NCI-H2196 (cell line): ENCODE measurements around the gene RGL1.

Experiments
- DNase-seq: peaks from one replicate; lab custom pipeline; 2025; ENCODE audit not compliant: unreplicated experiment; lab: John Stamatoyannopoulos, UW

Gene RGL1

DNA sequence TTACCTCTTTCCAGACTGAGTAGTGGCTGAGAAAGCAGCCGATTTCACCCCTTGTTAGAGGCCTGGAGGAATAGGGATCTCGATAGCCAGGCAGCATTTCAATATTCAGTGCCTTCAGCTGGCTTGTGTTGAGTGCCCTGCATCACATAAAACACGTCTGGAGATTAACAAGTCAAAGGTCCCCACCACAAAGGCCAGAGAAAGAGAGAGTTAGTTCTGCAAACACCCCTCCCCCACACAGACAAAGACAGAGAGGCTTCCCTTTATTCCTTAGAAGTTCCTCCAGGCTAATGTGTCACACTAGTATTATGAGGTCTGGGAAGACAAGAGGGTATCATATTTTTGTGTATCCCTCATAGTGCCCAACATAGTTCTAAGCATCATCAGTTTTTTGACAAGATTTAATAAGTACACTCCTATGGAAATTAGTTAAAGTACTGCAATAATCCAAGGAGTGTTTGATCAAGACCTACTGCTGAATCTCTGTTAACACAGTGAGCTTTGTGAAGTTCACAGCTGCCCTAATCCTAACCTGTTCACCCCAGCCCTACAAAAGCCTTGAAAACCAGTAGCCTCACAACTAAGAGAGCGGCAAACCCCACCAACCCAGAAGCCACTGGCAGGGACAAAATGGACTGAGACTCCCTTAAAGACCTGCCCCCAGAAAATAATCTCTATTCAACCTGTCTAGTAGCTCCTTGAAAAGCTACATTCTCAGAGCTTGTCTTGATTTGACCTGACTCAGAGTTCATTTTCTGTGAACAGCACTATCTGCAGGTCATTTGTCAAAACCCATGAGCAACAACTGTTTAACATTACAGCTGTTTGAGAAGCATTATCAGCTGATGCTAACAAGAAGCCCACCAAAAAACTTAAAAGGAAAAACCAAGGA, 140.8 kb downstream of the RGL1 start:
- DNase-seq, result no peak

DNA sequence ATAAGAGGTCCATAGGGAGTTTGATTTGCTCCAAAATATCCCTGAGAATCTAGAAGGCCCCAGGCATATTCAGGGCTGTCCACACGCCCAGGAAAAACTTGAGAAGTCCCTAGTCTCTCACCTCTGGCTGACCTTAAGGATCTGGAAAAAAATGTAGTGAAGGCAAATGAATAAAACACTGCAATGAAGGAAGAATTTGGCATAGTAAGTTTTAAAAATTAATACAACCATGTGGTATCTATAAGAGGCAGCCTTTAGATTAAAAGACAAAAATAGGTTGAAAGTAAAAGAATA, 141.3 kb downstream of the RGL1 start:
- no peak for DNase-seq

- DNase-seq, result no peak
Observed at GRCh38 chr1:183947988-183948387, 143.1 kb downstream of the RGL1 start.

DNA sequence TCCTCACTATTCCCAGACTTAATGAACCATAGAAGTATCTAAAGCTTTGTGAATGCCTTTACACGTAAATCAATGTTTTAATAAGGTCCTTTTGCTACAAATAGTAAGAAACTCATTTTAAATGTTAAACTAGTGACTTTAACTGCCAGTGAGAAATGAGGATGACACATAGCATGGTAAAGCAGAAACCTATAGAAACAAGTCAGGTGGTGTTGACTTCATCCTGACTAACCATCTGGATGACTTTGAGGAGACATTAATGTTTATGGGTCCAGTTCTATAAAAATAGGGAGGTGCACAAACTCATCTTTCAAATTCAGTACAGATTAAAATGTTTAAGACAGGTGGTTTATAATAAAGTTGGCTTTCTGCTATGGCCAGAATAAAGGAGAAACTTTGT, 147.2 kb downstream of the RGL1 start:
- DNase-seq, result no peak

DNA sequence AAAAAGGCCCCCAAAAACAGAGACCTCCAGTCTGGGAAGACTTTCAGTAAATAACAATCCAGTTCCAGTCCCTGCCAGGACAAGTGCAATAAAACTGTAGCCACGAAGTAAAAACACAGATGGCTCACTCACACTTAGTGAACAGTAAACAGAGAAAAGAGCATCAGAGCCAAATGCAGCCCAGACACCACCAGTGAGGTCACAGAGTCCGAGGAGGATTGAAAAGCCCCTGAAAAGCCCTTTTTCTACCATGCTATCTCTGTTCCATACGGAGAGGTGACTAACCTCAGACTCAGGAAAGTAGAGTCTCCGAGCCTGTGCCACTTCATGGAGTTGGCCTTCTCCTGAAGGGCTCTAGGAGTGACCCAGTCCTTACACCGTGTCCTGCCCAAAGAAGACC, 148.1 kb downstream of the RGL1 start:
- DNase-seq, result no peak

GRCh38 chr1:183954496-183954895, 149.6 kb downstream of the RGL1 start:
- DNase-seq, result no peak

GRCh38 chr1:183956559-183957188, 151.8 kb downstream of the RGL1 start:
- no peak for DNase-seq

- DNase-seq, result no peak
Observed at GRCh38 chr1:183957216-183957830, 152.4 kb downstream of the RGL1 start.

- DNase-seq, result no peak
Observed at GRCh38 chr1:183958958-183959357, 154.0 kb downstream of the RGL1 start.

DNA sequence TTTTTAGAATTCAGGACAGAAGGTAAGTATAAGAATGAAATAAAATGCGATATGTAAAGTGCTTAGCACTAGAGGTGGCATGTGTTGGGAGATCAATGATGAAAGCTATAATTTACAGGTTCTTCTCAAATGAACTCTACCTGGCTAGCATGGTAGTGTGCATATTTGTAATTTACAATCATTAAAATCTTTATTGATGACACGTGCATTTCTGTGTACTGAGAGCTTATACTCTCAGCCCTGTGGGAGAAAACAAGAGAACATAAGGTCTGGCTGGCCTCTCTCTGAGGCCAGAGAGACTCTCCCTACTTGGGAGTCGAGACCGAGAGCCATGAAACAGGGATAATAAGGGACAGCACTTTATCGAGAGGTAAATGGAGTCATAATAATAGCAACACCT, 156.2 kb downstream of the RGL1 start:
- DNase-seq, result no peak

GRCh38 chr1:183962903-183963302, 158.0 kb downstream of the RGL1 start:
- no peak for DNase-seq

GRCh38 chr1:183965726-183966125, 160.8 kb downstream of the RGL1 start:
- DNase-seq, result no peak

DNA sequence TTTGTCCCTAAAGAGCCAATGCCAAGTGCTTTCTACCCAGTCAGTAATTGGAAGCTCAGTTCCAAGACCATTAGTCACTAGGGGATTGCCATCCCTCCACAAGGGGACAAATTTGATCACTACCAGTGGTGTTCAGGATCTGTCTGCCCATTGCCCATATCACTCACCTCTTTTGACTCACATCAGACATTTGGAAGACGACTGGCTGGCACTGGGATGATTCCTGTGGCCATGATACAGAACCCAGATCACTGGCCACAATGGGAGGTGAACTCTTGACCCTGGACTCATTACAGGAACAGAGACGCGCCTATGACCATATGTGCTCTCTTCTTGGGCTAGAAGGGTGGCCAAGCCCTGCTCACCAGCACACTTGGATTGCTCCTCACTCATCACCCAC, 161.6 kb downstream of the RGL1 start:
- no peak for DNase-seq

- no peak for DNase-seq
Observed at GRCh38 chr1:183967914-183968313, 163.0 kb downstream of the RGL1 start.

DNA sequence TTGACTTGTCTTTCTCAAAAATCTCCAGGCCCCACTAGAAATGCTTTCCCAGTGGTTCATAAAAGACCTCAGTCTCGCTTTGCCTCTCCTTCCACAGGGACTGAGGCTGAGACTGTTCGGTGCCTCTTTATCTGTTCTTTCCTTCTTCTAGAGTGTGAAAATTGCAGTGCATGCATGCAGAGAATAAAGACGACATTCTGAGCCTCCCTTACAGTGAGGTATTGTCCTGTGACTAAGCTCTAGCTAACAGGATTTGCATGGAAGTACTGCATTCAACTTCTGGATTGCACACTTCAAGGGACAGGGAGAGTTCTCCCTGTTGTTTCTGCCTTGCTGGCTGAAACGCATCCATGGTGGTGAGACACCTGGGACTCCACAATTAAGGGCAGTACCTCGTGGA, 163.5 kb downstream of the RGL1 start:
- DNase-seq, result no peak

DNA sequence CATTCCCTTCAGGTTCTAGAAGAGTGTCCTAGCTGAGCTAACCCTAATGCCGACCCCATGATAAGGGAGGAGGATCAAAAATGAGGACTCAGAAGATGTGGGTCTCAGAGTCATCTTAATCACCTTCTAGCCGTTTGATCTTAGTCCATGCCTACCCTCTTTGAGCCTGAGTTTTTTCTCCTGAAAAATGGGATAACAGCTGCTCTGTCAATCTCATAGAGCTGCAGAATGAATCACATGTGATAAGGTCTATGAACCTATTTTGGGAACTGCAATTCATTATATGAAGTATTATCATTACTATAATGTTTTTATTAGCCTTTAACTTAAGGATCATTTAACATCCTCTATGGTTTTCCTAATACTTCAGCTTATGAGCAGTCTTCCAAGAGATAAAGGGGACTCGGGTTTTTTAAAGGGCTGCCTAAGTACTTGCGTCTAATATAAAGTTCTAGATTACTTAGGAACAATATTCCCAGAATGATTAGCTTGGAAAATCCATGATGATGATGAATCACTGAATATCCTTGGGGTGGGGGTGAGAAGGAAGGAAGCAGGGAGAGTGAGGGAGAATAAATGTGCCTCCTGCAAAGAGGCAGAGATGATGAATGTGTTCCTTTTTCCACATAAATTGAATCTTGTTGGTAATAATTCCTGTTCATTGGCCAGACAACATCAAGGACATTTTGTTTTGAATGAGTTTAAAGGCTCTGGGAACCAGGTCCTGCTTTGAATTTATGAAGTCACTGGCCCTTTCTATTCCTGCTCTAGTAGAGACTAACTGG, 165.8 kb downstream of the RGL1 start:
- DNase-seq, result no peak

DNA sequence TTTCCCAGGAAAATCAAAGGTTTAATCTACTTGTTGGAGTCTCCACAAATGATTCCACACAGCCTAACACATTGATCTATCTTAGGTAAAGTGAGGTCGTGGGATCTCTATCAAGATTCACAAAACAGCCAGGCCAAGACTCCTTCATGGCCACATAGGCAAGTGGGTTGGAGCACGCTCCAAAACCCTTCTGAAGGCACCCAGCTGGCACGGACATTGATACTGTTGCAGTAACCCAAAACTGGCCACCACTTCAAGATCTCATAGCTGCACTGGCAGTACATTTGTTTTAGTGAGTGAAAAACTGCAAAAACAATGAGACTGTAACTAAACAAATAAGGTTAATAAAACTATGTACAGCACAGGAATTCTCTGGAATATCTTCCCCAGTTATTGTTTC, 170.7 kb downstream of the RGL1 start:
- DNase-seq, result no peak

- DNase-seq, result no peak
Observed at GRCh38 chr1:183977717-183978116, 172.8 kb downstream of the RGL1 start.
